ENCODE data around the gene FLT4. TPM values are rescaled to one million over a fixed set of nuclear protein-coding genes. Genes with fewer than 3 reads are reported as not detected.
"Not testable (repeated sequence)": the region's sequence is repeated elsewhere in the genome, so short reads cannot be mapped to it uniquely, and the experiment has no call there.

Gene FLT4
- polyA plus RNA-seq, 6 donors from 2014 or later = not detected

DNA sequence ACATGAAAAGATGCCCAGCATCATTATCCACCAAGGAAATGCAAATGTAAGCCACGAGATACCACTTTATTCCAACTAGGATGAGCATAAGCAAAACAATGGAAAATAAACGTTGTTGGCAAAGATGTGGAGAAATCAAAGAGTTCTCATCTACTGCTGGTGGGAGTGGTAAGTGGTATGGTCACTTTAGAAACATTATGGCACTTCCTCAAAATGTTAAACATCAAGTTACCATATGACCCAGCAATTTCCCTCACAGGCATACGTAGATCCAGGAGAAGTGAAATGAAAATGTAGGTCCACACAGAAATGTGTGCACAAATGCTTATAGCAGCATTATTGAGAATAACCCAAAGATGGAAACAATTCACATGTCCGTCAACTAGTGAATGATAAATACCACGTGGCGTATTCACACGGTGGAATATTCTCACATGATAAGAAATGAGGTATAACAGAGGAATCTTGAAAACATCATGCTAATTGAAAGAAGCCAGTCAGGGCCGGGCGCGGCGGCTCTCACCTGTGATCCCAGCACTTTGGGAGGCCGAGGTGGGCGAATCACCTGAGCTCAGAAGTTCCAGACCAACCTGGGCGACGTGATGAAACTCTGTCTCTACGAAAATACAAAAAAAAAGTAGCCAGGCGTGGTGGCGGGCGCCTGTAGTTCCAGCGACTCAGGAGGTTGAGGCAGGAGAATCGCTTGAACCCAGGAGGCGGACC is 16.4 kb upstream of the FLT4 start:
- Mint-ChIP-seq H3K27ac (no peak overlapping the region), H3K9me3 (no peaks in the 10 kb centered on the region), H3K36me3 (no peaks in the 10 kb centered on the region), H3K4me3 (no peak overlapping the region), H3K27me3 (peaks cover 29 to 48% (median 35%) of the 10 kb centered on the region in 3 donors), H3K4me1 (peaks cover 3 to 15% (median 8%) of the 10 kb centered on the region in 3 donors)
- ATAC-seq (ENCODE audit: low read depth in 2 of 2) (no peak), DNase-seq (no peak)

DNA sequence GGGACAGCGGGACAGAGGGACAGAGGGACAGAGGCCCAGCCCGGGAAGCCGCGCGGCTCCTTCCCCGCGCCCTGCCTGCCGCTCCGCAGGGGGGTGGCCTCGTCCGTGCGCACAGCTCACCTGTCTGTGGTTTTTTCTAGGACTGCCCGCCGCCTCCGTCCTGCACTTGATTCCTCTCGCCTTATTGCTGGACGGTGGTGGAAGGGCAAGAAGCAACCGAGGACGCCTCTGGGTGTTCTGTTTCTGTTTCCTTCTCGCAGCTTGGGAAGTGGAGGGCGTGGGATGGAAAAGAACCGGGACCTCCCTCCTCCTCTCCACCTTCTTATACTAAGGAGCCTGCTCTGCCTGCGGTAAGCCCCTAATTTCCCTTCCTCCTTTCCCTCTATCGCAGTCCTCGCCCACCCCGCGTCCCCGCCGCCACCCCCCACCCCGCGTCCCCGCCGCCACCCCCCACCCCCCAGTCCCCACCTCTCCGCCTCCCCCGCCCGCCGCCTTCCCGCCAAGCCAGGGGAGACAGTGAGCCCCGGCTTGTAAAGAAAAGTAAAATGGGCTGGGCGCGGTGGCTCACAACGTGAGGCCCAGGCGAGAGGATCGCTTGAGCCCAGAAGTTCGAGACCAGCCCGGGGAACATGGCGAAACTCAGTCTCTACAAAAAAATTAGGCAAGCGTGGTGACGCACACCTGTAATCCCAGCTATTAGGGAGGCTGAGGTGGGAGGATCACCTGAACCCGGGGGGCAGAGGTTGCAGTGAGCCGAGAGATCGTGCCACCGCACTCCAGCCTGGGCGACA is 9.6 kb upstream of the FLT4 start:
- Mint-ChIP-seq H3K27ac (no peak overlapping the region), H3K4me1 (peaks cover 0 to 5% (median 4%) of the 10 kb centered on the region in 3 donors), H3K36me3 (peaks cover 0 to 4% of the 10 kb centered on the region in 2 donors)

DNA sequence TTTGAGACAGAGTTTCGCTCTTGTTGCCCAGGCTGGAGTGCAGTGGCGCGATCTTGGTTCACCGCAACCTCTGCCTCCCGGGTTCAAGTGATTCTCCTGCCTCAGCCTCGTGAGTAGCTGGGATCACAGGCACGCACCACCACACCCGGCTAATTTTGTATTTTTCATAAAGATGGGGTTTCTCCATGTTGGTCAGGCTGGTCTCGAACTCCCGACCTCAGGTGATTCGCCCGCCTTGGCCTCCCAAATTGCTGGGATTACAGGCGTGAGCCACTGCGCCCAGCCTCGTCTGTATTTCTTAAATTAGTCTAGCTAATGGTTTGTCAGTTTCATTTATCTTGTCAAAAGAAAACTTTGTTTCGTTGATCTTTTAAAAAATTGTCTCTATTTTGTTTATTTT is 5.8 kb upstream of the FLT4 start:
- not testable (repeated sequence) for H3K4me3 Mint-ChIP-seq

More for the DNA sequence above, 9.6 kb upstream of the FLT4 start:
- no peak for DNase-seq
- Mint-ChIP-seq H3K9me3 (peaks cover 0 to 1% (median 0%) of the 10 kb centered on the region in 7 donors), H3K4me3 (no peak overlapping the region), H3K27me3 (peaks cover 37 to 70% (median 63%) of the 10 kb centered on the region in 3 donors)
- ATAC-seq (ENCODE audit: low read depth in 2 of 2) = no peak

DNA sequence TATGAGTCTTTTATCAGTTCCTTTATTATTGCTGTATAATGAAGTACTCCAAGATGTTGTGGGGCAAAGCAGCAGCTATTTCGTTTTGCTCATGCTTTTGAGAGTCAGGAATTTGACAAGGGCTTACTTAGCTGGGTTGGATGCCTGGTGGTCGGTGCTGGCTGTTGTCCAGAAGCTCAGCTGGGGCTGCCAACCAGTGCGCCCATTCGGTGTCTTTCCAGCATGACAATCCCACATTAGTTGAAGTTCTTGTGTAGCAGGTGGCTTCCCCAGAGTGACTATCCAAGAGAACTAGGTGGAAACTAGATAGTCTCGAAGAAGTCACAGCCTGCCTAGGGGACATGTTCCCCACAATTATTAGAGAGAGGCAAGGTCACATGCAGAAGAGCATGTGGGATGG is 3.4 kb upstream of the FLT4 start:
- peaks cover 8 to 14% of the 10 kb centered on the region in 2 donors for H3K36me3 Mint-ChIP-seq
- no peak for DNase-seq
- peaks cover 56 to 76% (median 71%) of the 10 kb centered on the region in 3 donors for H3K27me3 Mint-ChIP-seq
- H3K9me3 Mint-ChIP-seq = peaks cover 0 to 4% (median 0%) of the 10 kb centered on the region in 7 donors
- H3K4me1 Mint-ChIP-seq = peaks cover 6 to 23% (median 9%) of the 10 kb centered on the region in 3 donors
- H3K27ac Mint-ChIP-seq = no peak overlapping the region
- no peak for ATAC-seq (ENCODE audit: low read depth in 2 of 2)
- no peak overlapping the region for H3K4me3 Mint-ChIP-seq

More for the DNA sequence above, 5.8 kb upstream of the FLT4 start:
- H3K27ac Mint-ChIP-seq; H3K9me3 Mint-ChIP-seq; DNase-seq; ATAC-seq (ENCODE audit: low read depth in 2 of 2): not testable (repeated sequence)
- Mint-ChIP-seq H3K36me3 (peaks cover 8 to 10% of the 10 kb centered on the region in 2 donors), H3K27me3 (peaks cover 52 to 86% (median 75%) of the 10 kb centered on the region in 3 donors), H3K4me1 (peaks cover 4 to 13% (median 8%) of the 10 kb centered on the region in 3 donors)

DNA sequence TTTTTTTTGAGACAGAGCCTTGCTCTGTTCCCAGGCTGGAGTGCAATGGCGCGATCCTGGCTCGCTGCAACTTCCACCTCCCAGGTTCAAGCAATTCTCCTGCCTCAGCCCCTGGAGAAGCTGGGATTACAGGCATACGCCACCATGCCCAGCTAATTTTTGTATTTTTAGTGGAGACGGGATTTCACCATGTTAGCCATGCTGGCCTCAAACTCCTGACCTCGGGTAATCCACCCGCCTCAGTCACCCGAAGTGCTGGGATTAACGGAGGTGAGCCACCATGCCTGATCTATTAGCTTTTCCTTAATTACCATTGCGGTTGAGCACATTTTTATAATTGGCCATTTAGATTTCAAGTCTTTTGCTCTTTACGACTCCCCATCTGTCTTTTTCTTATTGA is 2.9 kb upstream of the FLT4 start:
- no peak overlapping the region for H3K4me3 Mint-ChIP-seq
- ATAC-seq (ENCODE audit: low read depth in 2 of 2) (no peak), DNase-seq (no peak)
- peaks cover 8 to 14% of the 10 kb centered on the region in 2 donors for H3K36me3 Mint-ChIP-seq
- no peak overlapping the region for H3K27ac Mint-ChIP-seq
- peaks cover 60 to 78% (median 73%) of the 10 kb centered on the region in 3 donors for H3K27me3 Mint-ChIP-seq
- peaks cover 0 to 4% (median 0%) of the 10 kb centered on the region in 7 donors for H3K9me3 Mint-ChIP-seq
- H3K4me1 Mint-ChIP-seq = peaks cover 6 to 27% (median 9%) of the 10 kb centered on the region in 3 donors

DNA sequence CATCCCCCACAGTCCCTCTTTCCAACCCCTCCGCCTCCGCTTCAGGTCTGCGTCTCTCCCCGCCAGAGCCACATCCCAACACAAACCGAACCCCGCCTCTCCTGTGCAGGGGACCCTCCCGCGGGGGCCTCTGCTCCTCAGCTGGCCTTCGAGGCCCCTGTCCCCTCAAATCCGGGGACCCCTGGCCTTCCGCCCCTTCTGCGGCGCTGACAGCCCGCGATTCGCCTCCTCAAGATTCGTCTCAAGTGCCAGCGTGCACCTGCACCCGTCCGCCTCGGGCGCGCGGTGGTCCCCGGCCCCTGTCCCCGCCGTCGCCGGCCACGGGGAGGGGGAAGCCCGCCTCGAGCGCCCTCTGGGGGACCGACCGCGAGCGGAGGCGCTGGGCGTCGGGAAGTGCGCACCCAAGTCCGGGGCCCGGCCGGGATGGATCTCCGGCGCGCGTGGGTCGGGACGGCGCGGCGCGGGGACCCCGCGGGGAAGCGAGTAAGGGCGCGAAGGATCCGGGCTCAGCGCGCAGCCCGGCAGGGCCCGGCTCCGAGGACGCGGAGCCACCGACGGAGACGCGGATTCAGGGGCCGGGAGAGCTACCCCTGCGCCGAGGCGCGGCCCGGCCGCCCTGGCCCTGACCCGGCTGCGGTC is 623 bp downstream of the FLT4 start:
- H3K4me3 Mint-ChIP-seq = peak overlapping the region in 6 of 8 donors; percentile 15 to 87 (median 64)
- DNase-seq = no peak
- H3K27ac Mint-ChIP-seq = no peak overlapping the region
- peaks cover 55 to 81% (median 79%) of the 10 kb centered on the region in 3 donors for H3K27me3 Mint-ChIP-seq
- H3K9me3 Mint-ChIP-seq = peaks cover 0 to 4% (median 0%) of the 10 kb centered on the region in 7 donors
- ATAC-seq (ENCODE audit: low read depth in 2 of 2) = no peak
- H3K4me1 Mint-ChIP-seq = peaks cover 6 to 27% (median 9%) of the 10 kb centered on the region in 3 donors
- H3K36me3 Mint-ChIP-seq = peaks cover 3 to 14% of the 10 kb centered on the region in 2 donors

DNA sequence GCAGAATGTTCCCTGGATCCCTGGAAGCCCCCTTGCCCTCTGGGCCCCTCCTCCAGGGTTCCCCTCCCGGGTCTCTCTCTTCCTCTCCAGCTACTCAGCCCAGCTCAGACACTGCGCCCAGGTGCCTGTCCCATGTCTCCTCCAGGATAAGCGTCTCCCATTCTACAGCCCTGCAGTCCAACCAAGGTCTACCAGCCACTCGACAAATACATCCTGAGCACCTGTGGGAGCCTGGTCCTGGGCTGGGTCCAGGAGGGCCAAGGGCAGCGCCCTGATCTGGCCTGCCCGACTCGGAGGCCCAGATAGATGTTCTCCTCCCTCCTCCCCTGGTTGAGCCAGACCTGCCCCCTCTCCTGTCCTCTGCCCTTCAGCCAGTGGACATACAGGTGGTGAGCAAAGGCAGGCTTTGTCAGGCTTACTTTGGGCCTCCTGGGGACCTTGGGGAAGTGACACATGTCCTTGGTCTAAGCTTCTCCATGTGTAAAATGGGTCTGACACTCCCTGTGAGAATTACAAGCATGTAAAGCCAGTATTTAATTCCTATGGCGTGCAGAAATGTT is 1.4 kb downstream of the FLT4 start:
- H3K36me3 Mint-ChIP-seq = peaks cover 3 to 14% of the 10 kb centered on the region in 2 donors
- ATAC-seq (ENCODE audit: low read depth in 2 of 2) (no peak), DNase-seq (no peak)
- peak overlapping the region in 6 of 8 donors; percentile 30 to 87 (median 64) for H3K4me3 Mint-ChIP-seq
- H3K4me1 Mint-ChIP-seq = peaks cover 6 to 27% (median 9%) of the 10 kb centered on the region in 3 donors
- H3K9me3 Mint-ChIP-seq = peaks cover 0 to 4% (median 0%) of the 10 kb centered on the region in 7 donors
- peaks cover 54 to 82% (median 76%) of the 10 kb centered on the region in 3 donors for H3K27me3 Mint-ChIP-seq
- no peak overlapping the region for H3K27ac Mint-ChIP-seq

DNA sequence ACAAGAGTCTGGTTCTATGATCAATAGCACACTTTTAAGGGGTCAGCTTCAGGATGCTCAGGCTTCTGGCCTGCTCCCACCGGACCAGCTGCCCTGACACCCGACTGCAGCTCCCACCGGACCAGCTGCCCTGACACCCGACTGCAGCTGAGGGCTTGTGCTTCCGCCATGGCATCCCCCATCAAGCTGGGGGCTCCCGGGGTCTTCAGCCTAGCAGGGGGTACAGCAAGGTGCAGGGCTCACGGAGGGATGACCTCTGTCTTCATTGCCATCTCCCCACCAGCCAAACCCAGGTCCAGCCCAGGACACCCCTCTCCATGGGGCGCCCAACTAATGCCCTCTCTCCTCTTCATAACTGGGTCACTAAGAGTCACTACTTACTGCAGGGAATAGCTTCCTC is 1.9 kb downstream of the FLT4 start:
- H3K27me3 Mint-ChIP-seq = peaks cover 49 to 77% (median 70%) of the 10 kb centered on the region in 3 donors
- peaks cover 0 to 2% (median 0%) of the 10 kb centered on the region in 7 donors for H3K9me3 Mint-ChIP-seq
- peaks cover 6 to 27% (median 9%) of the 10 kb centered on the region in 3 donors for H3K4me1 Mint-ChIP-seq
- peaks cover 3 to 9% of the 10 kb centered on the region in 2 donors for H3K36me3 Mint-ChIP-seq
- H3K4me3 Mint-ChIP-seq = peak overlapping the region in 3 of 8 donors; percentile 53 to 73 (median 71)
- no peak overlapping the region for H3K27ac Mint-ChIP-seq
- DNase-seq (no peak), ATAC-seq (ENCODE audit: low read depth in 2 of 2) (no peak)

DNA sequence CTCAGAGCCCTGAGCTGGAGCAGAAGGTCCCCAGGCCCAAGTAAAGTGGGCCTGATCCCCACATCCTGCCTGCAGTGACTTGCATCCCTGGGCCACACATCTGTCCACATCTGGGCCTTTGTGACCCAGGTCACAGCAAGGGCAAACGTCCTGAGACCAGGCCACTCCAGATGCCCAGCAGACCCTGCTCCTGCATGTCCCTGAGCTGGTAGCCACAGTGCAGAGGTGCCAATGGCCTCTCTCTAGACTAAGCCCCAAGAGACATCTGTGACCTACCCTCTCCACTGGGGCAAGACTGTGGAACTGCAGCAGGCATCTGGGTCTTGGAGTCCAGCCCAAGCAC is 2.5 kb downstream of the FLT4 start:
- H3K27ac Mint-ChIP-seq = no peak overlapping the region
- peaks cover 2 to 7% of the 10 kb centered on the region in 2 donors for H3K36me3 Mint-ChIP-seq
- DNase-seq = no peak
- H3K9me3 Mint-ChIP-seq = peaks cover 0 to 2% (median 0%) of the 10 kb centered on the region in 7 donors
- peaks cover 6 to 27% (median 9%) of the 10 kb centered on the region in 3 donors for H3K4me1 Mint-ChIP-seq
- H3K27me3 Mint-ChIP-seq = peaks cover 46 to 73% (median 65%) of the 10 kb centered on the region in 3 donors
- no peak for ATAC-seq (ENCODE audit: low read depth in 2 of 2)
- no peak overlapping the region for H3K4me3 Mint-ChIP-seq

DNA sequence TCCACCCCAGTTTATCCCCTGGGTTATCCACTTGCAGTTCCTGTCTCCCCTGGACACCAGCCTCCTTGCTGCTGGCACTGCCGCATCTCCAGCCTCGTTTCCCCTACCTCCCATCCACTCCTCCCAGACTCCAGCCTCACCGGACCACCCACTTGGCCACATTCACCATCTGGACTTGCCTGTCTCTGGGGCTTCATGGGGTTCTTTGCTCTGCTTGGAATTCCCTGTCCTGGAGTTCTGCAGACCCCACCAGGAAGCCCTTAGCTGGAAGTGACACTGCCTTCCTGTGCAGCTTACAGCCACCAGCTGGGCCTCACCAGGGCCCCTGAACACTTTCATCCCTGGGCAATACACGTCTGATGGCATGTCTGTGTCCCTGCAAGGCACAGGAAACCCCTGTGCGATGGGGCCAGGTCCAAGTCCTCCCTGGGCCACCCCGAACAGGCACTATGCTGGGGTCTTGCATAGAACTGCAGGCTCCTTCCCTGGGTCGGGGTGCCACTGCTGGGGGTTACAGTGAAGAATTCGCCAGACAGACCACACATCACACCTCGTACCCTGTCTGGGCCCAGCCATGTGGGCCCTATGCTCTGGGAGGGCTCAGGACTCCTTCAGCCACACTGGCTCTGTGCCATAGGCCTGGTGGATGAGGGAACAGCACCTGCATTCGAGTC is 3.0 kb downstream of the FLT4 start:
- Mint-ChIP-seq H3K36me3 (peaks cover 0 to 7% of the 10 kb centered on the region in 2 donors), H3K27ac (no peak overlapping the region), H3K27me3 (peaks cover 41 to 68% (median 60%) of the 10 kb centered on the region in 3 donors), H3K4me3 (no peak overlapping the region), H3K9me3 (peaks cover 0 to 2% (median 0%) of the 10 kb centered on the region in 7 donors), H3K4me1 (peaks cover 6 to 27% (median 9%) of the 10 kb centered on the region in 3 donors)
- DNase-seq = no peak
- no peak for ATAC-seq (ENCODE audit: low read depth in 2 of 2)

DNA sequence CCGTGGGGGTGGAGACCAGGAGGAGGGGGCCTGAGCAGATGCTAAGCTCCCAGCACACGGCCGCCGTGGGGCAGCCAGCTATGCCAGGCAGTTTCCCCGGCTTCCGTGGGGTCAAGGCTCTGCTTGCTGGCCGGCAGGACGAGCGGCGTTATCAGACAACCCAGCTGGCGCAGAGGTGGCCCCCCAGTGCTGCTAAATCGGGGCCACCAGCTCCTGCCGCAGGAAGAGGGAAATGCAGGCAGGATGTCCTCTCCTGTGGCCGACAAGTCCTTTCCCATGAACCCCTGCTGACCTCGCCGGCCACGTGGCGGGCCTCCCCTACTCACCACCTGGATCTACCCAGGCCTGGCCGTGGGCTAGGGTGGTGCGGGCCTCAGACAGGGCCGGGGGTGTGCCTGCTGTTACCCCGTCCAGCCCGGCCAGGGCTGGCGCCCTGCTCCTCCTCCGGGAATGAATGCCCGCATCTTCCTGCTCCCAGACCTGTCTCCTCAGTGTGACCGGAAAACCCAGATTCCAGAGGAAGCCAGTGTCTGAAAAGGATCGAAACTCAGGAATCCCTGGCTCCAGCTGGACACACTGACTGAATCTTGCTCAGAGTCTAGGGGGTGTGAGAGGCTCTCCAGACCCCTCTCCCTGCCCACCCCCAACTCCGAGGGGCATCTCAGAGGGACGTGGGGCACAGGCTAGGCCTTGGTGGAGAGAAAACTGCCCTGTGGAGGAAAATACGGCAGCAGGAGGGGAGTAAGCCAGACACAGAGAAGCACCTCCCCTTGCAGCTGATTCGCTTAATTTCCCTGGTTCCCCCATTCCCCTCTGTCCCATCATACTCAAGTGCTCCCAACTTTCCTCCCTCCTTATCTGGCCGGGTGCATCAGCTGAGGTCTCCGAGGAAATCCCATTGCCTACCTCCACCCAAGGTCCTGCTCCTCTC is 3.9 kb downstream of the FLT4 start:
- H3K4me1 Mint-ChIP-seq = peaks cover 5 to 20% (median 8%) of the 10 kb centered on the region in 3 donors
- no peak overlapping the region for H3K27ac Mint-ChIP-seq
- no peak overlapping the region for H3K4me3 Mint-ChIP-seq
- H3K36me3 Mint-ChIP-seq = peaks cover 0 to 7% of the 10 kb centered on the region in 2 donors
- ATAC-seq (ENCODE audit: low read depth in 2 of 2) = no peak
- peaks cover 37 to 60% (median 53%) of the 10 kb centered on the region in 3 donors for H3K27me3 Mint-ChIP-seq
- H3K9me3 Mint-ChIP-seq = peaks cover 0 to 2% (median 0%) of the 10 kb centered on the region in 7 donors
- DNase-seq = no peak

All from naive B cell (primary cell).